ENCODE measurements around the gene NXPH4.

The NXPH4 gene

DNA sequence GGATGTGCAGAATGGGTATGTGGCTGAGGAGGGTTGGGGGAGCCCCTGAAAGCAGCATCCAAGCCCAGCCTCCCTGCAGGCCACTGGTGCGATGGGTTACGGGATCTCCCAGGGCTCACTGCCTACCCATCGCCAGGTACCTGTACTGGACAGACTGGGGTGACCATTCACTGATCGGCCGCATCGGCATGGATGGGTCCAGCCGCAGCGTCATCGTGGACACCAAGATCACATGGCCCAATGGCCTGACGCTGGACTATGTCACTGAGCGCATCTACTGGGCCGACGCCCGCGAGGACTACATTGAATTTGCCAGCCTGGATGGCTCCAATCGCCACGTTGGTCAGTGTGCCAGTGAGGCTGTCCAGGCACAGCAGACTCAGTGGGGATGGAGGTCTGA is 18.3 kb upstream of the NXPH4 start:
- Histone ChIP-seq H3K36me3 (ENCODE audit: control insufficient read depth, insufficient read depth, low read length) (peaks cover 26% of the 10 kb centered on the region), H3K4me3 (ENCODE audit: low read length) (no peak overlapping the region), H3K9ac (ENCODE audit: low read length) (no peak overlapping the region), H3K9me3 (ENCODE audit: control insufficient read depth, low read length) (no peaks in the 10 kb centered on the region), H3K27me3 (ENCODE audit: control insufficient read depth, insufficient read depth, low read length) (no peaks in the 10 kb centered on the region), H3K4me1 (ENCODE audit: control insufficient read depth, insufficient read depth, low read length) (no peaks in the 10 kb centered on the region)

DNA sequence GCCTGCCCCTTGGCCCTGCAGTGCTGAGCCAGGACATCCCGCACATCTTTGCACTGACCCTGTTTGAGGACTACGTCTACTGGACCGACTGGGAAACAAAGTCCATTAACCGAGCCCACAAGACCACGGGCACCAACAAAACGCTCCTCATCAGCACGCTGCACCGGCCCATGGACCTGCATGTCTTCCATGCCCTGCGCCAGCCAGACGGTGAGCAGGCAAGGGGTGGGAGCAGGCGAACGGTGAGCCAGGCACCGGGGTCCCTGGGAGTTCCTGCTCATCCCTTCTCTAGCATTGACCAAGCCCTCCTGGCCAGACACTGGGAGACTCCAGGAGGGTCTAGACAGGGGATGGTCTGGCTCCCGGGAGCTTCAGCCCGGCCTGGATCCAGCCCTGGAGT is 17.4 kb upstream of the NXPH4 start:
- no peak overlapping the region for H3K4me3 ChIP-seq (ENCODE audit: low read length)
- H3K9ac ChIP-seq (ENCODE audit: low read length), result no peak overlapping the region
- H3K36me3 ChIP-seq (ENCODE audit: control insufficient read depth, insufficient read depth, low read length), result peaks cover 22% of the 10 kb centered on the region
- no peaks in the 10 kb centered on the region for H3K27me3 ChIP-seq (ENCODE audit: control insufficient read depth, insufficient read depth, low read length)
- H3K9me3 ChIP-seq (ENCODE audit: control insufficient read depth, low read length), result no peaks in the 10 kb centered on the region
- no peaks in the 10 kb centered on the region for H3K4me1 ChIP-seq (ENCODE audit: control insufficient read depth, insufficient read depth, low read length)

DNA sequence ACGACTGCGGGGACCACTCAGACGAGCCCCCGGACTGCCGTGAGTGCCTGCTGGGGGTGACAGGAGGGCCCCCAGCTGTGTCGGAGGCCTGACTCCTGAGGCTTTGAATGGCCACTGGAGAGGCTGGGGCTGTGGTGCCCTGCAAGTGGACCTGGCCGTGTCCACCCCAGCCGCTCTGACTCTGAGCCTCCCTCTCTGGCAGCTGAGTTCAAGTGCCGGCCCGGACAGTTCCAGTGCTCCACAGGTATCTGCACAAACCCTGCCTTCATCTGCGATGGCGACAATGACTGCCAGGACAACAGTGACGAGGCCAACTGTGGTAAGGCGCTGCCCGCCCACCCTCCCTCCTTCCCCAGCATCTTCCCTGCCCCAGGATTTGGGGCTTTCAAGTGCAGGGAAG is 16.1 kb upstream of the NXPH4 start:
- peaks cover 17% of the 10 kb centered on the region for H3K36me3 ChIP-seq (ENCODE audit: control insufficient read depth, insufficient read depth, low read length)

DNA sequence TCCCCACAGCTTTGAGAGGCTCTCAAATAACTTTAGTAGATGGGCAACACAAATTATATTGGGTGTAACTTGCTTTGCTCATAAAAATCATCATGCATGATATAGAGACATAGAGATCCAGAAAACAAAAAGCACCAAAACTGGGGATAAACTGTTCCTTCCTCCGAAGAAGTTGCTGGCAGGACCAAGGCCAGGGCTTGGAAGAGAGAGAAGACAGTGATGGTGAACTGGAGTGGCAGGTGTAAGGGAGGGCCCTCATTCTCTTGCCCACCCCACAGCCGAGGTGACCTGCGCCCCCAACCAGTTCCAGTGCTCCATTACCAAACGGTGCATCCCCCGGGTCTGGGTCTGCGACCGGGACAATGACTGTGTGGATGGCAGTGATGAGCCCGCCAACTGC is 15.4 kb upstream of the NXPH4 start:
- Histone ChIP-seq H3K9me3 (ENCODE audit: control insufficient read depth, low read length) (no peaks in the 10 kb centered on the region), H3K4me3 (ENCODE audit: low read length) (no peak overlapping the region), H3K36me3 (ENCODE audit: control insufficient read depth, insufficient read depth, low read length) (peaks cover 21% of the 10 kb centered on the region), H3K9ac (ENCODE audit: low read length) (no peak overlapping the region), H3K4me1 (ENCODE audit: control insufficient read depth, insufficient read depth, low read length) (no peaks in the 10 kb centered on the region), H3K27me3 (ENCODE audit: control insufficient read depth, insufficient read depth, low read length) (no peaks in the 10 kb centered on the region)

More for the DNA sequence above, 16.1 kb upstream of the NXPH4 start:
- no peak overlapping the region for H3K9ac ChIP-seq (ENCODE audit: low read length)
- no peaks in the 10 kb centered on the region for H3K27me3 ChIP-seq (ENCODE audit: control insufficient read depth, insufficient read depth, low read length)
- H3K4me3 ChIP-seq (ENCODE audit: low read length), result no peak overlapping the region
- H3K9me3 ChIP-seq (ENCODE audit: control insufficient read depth, low read length), result no peaks in the 10 kb centered on the region
- H3K4me1 ChIP-seq (ENCODE audit: control insufficient read depth, insufficient read depth, low read length), result no peaks in the 10 kb centered on the region

DNA sequence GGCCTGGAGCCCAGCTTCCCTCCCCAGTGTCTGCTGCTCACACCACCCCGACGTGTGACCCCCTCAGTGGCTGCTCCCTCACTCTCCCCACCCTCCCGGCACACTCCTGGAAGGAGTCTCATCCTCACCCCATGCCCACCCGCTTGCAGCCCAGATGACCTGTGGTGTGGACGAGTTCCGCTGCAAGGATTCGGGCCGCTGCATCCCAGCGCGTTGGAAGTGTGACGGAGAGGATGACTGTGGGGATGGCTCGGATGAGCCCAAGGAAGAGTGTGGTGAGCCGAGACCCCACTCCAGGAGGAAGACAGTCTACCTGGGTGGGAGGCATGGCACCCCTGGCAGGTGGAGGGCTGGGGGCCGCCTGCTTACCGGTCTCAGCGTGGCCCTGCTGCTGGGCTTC is 15.0 kb upstream of the NXPH4 start:
- H3K9me3 ChIP-seq (ENCODE audit: control insufficient read depth, low read length), result no peaks in the 10 kb centered on the region
- no peak overlapping the region for H3K4me3 ChIP-seq (ENCODE audit: low read length)
- H3K27me3 ChIP-seq (ENCODE audit: control insufficient read depth, insufficient read depth, low read length), result no peaks in the 10 kb centered on the region
- no peaks in the 10 kb centered on the region for H3K4me1 ChIP-seq (ENCODE audit: control insufficient read depth, insufficient read depth, low read length)
- no peak overlapping the region for H3K9ac ChIP-seq (ENCODE audit: low read length)
- peaks cover 22% of the 10 kb centered on the region for H3K36me3 ChIP-seq (ENCODE audit: control insufficient read depth, insufficient read depth, low read length)

DNA sequence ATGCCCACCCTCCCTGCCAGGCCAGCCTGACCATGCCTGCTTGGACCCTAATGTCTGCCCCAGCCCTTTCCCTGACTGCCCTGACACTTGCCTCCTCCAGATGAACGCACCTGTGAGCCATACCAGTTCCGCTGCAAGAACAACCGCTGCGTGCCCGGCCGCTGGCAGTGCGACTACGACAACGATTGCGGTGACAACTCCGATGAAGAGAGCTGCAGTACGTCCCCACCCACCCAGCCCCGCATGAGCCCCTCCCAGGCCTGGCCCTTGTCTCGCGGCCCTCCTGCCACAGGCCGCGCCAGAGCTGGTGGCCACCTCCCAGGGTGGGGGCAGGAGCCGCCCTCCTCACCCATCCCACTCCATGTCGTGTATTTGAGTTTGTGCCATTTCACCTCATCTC is 14.3 kb upstream of the NXPH4 start:
- Histone ChIP-seq H3K9ac (ENCODE audit: low read length) (no peak overlapping the region), H3K9me3 (ENCODE audit: control insufficient read depth, low read length) (no peaks in the 10 kb centered on the region), H3K27me3 (ENCODE audit: control insufficient read depth, insufficient read depth, low read length) (no peaks in the 10 kb centered on the region), H3K36me3 (ENCODE audit: control insufficient read depth, insufficient read depth, low read length) (peaks cover 22% of the 10 kb centered on the region), H3K4me3 (ENCODE audit: low read length) (no peak overlapping the region), H3K4me1 (ENCODE audit: control insufficient read depth, insufficient read depth, low read length) (no peaks in the 10 kb centered on the region)

DNA sequence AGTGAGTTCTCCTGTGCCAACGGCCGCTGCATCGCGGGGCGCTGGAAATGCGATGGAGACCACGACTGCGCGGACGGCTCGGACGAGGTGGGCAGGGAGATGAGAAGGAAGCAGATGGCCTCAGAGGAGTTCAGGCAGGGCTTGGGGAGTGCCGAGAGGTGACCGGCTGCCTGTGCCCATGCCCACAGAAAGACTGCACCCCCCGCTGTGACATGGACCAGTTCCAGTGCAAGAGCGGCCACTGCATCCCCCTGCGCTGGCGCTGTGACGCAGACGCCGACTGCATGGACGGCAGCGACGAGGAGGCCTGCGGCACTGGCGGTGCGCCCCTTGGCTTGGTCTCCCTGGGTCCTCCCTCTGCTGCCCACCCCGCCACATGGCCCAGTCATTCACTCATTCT is 13.4 kb upstream of the NXPH4 start:
- Histone ChIP-seq H3K9ac (ENCODE audit: low read length) (no peak overlapping the region), H3K9me3 (ENCODE audit: control insufficient read depth, low read length) (no peaks in the 10 kb centered on the region), H3K36me3 (ENCODE audit: control insufficient read depth, insufficient read depth, low read length) (peaks cover 19% of the 10 kb centered on the region), H3K4me3 (ENCODE audit: low read length) (no peak overlapping the region), H3K4me1 (ENCODE audit: control insufficient read depth, insufficient read depth, low read length) (no peaks in the 10 kb centered on the region), H3K27me3 (ENCODE audit: control insufficient read depth, insufficient read depth, low read length) (no peaks in the 10 kb centered on the region)

DNA sequence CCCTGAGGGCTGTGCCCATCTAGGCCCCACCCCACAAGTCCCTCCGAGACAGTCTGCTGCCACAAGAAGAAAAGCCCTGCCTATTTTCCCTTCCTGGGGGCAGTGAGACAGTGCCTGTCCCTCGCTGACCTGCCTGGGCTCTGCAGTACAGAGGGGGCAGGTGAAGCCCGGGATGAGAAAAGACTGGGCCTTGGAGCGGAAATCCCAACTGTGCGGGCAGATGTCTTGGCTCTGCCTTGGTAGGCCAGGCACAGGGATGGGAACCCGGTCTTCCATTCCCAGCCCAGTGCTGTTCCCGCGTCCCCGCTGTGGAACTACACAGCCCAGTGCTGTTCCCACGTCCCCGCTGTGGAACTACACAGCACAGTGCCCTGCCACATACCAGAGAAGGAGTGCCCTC is 12.8 kb upstream of the NXPH4 start:
- Histone ChIP-seq H3K9ac (ENCODE audit: low read length) (no peak overlapping the region), H3K36me3 (ENCODE audit: control insufficient read depth, insufficient read depth, low read length) (peaks cover 13% of the 10 kb centered on the region), H3K27me3 (ENCODE audit: control insufficient read depth, insufficient read depth, low read length) (no peaks in the 10 kb centered on the region), H3K9me3 (ENCODE audit: control insufficient read depth, low read length) (no peaks in the 10 kb centered on the region), H3K4me1 (ENCODE audit: control insufficient read depth, insufficient read depth, low read length) (no peaks in the 10 kb centered on the region), H3K4me3 (ENCODE audit: low read length) (no peak overlapping the region)

DNA sequence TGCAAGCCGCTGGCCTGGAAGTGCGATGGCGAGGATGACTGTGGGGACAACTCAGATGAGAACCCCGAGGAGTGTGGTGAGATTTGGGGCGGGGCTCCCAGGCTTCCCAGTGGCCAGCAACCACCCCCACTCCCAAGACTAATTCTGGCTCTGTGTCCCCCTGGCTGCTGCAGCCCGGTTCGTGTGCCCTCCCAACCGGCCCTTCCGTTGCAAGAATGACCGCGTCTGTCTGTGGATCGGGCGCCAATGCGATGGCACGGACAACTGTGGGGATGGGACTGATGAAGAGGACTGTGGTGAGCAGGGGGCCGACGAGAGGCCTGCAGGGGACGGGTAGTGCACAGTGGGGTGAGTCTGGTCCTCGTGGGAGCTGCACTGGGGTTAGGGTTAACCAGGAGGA is 12.1 kb upstream of the NXPH4 start:
- H3K4me1 ChIP-seq (ENCODE audit: control insufficient read depth, insufficient read depth, low read length), result no peaks in the 10 kb centered on the region
- H3K4me3 ChIP-seq (ENCODE audit: low read length), result no peak overlapping the region
- H3K9me3 ChIP-seq (ENCODE audit: control insufficient read depth, low read length), result no peaks in the 10 kb centered on the region
- no peak overlapping the region for H3K9ac ChIP-seq (ENCODE audit: low read length)
- peaks cover 11% of the 10 kb centered on the region for H3K36me3 ChIP-seq (ENCODE audit: control insufficient read depth, insufficient read depth, low read length)
- no peaks in the 10 kb centered on the region for H3K27me3 ChIP-seq (ENCODE audit: control insufficient read depth, insufficient read depth, low read length)

DNA sequence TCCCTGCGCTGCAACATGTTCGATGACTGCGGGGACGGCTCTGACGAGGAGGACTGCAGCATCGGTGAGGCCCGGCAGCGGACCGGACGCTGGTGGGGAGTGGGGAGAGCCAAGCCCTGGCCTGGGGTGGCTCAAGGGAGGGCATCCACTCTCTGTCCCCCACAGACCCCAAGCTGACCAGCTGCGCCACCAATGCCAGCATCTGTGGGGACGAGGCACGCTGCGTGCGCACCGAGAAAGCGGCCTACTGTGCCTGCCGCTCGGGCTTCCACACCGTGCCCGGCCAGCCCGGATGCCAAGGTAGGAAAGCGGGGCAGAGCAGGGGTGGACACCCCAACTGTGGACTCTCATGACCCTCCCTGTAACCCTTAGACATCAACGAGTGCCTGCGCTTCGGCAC is 11.4 kb upstream of the NXPH4 start:
- H3K9ac ChIP-seq (ENCODE audit: low read length), result no peak overlapping the region
- peaks cover 11% of the 10 kb centered on the region for H3K36me3 ChIP-seq (ENCODE audit: control insufficient read depth, insufficient read depth, low read length)
- H3K27me3 ChIP-seq (ENCODE audit: control insufficient read depth, insufficient read depth, low read length), result no peaks in the 10 kb centered on the region
- no peak overlapping the region for H3K4me3 ChIP-seq (ENCODE audit: low read length)
- H3K4me1 ChIP-seq (ENCODE audit: control insufficient read depth, insufficient read depth, low read length), result no peaks in the 10 kb centered on the region
- no peaks in the 10 kb centered on the region for H3K9me3 ChIP-seq (ENCODE audit: control insufficient read depth, low read length)

DNA sequence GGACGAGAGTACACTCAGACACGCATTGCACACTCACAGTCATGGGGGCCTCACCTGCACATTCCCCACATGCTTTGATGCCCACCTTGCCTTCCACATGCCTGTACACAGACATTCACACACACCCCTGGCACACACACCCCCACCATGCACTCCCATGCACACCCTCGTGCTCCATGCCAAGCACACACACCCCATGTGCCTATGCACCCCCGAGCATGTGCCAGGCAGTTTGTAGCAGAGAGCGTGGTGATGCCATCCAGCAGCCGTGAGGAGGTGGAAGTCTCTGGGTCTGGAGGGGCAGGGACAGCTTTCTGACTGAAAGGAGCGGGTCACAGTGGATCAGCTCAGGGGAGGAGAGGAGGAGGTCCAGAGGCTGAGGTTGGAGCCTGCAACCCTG is 10.7 kb upstream of the NXPH4 start:
- H3K9ac ChIP-seq (ENCODE audit: low read length), result no peak overlapping the region
- H3K27me3 ChIP-seq (ENCODE audit: control insufficient read depth, insufficient read depth, low read length), result no peaks in the 10 kb centered on the region
- peaks cover 11% of the 10 kb centered on the region for H3K36me3 ChIP-seq (ENCODE audit: control insufficient read depth, insufficient read depth, low read length)
- no peaks in the 10 kb centered on the region for H3K4me1 ChIP-seq (ENCODE audit: control insufficient read depth, insufficient read depth, low read length)
- H3K4me3 ChIP-seq (ENCODE audit: low read length), result no peak overlapping the region
- no peaks in the 10 kb centered on the region for H3K9me3 ChIP-seq (ENCODE audit: control insufficient read depth, low read length)

DNA sequence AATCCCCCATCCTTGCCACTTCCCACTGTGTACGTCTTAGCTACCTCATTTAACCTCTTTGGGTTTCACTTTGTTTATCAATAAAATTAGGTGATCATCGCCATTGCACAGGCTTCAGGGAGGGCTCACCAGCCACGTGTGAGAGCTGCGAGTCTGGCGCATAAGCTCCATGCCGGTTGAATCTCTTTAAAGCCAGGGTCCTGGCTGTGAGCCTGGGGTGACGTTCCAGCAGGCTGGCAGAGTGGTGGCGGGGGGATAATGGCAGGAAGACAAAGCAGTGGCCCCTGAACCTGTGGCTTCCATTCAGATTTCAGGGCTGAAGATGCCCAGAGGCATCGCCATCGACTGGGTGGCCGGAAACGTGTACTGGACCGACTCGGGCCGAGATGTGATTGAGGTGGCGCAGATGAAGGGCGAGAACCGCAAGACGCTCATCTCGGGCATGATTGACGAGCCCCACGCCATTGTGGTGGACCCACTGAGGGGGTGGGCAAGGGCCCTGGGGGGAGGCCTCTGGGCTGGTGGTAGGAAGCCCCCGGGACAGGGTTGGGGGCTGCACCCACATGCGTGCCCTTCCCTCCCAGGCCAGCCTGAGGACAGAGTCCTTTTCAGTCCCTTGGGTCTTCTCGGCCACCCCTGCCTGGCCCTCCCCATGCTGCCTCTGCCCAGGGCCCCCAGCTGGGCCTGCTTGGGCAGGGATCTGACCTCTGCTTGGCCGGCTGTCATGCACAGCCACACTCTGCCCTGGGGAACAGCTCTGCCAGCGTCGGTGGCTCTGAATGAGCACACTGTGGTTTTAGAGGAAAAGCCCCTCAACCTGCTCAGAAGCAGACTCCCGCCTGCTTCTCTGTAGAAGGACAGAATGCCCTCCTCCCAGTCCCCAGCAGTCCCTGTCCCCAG is 8.6 kb upstream of the NXPH4 start:
- Histone ChIP-seq H3K36me3 (ENCODE audit: control insufficient read depth, insufficient read depth, low read length) (peaks cover 11% of the 10 kb centered on the region), H3K27me3 (ENCODE audit: control insufficient read depth, insufficient read depth, low read length) (no peaks in the 10 kb centered on the region), H3K4me3 (ENCODE audit: low read length) (no peak overlapping the region)

More for the DNA sequence above, 8.6 kb upstream of the NXPH4 start:
- Histone ChIP-seq H3K9me3 (ENCODE audit: control insufficient read depth, low read length) (no peaks in the 10 kb centered on the region), H3K4me1 (ENCODE audit: control insufficient read depth, insufficient read depth, low read length) (peaks cover 3% of the 10 kb centered on the region), H3K9ac (ENCODE audit: low read length) (no peak overlapping the region)
